Stomach smooth muscle (tissue), 2 donors: ENCODE results near the gene MEX3B.
A peak's percentile ranks its signal among the peaks of the same experiment; 100 is the strongest.

Source experiments
- H3K27ac ChIP-seq: one replicate; pipeline ENCODE4 v1.7.0; 2013; ENCODE audit warnings: mild to moderate bottlenecking, low read length, inconsistent platforms
- H3K27me3 ChIP-seq, 2 donors: one replicate each; pipeline ENCODE4 v1.7.0; 2013; ENCODE audit warnings: low read length in 2 of 2; ENCODE audit not compliant: insufficient read depth in 2 of 2, control insufficient read depth in 1 of 2
- H3K36me3 ChIP-seq, 2 donors: one replicate each; pipeline ENCODE4 v1.7.0; 2013; ENCODE audit warnings: low read length in 2 of 2; ENCODE audit not compliant: control insufficient read depth in 2 of 2, insufficient read depth in 2 of 2
- H3K4me1 ChIP-seq: one replicate; pipeline ENCODE4 v1.7.0; 2013; ENCODE audit warnings: low read length; ENCODE audit not compliant: control insufficient read depth, insufficient read depth
- H3K4me3 ChIP-seq, 2 donors: one replicate each; pipeline ENCODE4 v1.7.0; 2013; ENCODE audit warnings: low read length in 2 of 2
- H3K9ac ChIP-seq, 2 donors: one replicate each; pipeline ENCODE4 v1.7.0; 2013; ENCODE audit warnings: low read length in 2 of 2, mild to moderate bottlenecking in 1 of 2
- H3K9me3 ChIP-seq, 2 donors: one replicate each; pipeline ENCODE4 v1.7.0; 2013; ENCODE audit warnings: low read length in 2 of 2; ENCODE audit not compliant: control insufficient read depth in 2 of 2
- donor health status: healthy.
- donor health status: Pancreatic carcinoma.

The MEX3B gene

DNA sequence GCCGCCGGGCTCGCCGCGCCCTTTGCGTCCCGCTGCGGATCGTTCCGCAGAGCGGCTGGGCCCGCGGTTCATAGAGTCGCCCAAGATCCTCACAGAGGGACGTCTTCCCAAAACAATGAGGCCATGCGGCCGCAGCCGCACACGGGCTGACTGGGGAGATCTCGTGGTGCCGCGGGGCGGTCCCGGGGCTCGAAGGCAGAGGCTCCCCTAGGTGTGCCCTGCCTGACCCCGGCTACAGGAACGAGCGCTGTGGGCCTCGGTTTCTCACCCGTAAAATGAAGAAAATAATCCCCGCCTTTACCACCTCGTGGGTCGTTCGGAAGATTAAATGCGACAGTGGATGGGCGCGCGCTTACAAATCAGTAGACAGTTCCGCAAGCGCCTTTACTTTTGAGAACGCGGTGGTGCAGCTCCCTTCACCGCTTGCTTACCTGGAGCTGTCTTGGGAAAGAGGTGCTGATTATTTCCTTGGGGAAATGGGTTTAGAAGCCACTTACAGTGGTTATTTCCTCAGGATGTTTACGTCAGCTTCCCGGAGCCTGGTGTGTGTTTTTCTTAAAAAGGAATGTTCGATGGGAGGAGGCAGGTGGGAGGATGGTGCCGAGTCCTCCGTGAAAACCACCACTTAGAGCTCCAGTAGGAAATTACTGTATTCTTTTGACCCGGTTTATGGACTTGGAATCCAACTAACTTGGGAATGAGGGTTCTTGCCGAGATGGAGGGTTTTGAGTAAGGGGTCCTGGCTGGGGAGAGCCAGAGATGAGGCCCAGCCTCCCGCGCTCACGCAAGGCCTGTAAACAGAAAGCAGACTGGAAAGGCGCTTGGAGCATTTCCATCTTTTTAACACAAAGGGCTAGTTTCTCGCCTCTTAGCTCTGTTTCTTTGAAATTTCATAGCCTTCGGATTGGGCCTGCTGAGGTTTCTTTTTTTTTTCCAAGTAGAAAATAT lies 1.9 kb upstream of the MEX3B start:
- Histone ChIP-seq H3K4me1 (peaks cover 24% of the 10 kb centered on the region), H3K4me3 (peak overlapping the region; percentile 49 to 86), H3K27me3 (peaks cover 0 to 2% of the 10 kb centered on the region in 2 donors), H3K36me3 (peaks cover 2 to 6% of the 10 kb centered on the region in 2 donors), H3K9me3 (no peaks in the 10 kb centered on the region), H3K27ac (no peak overlapping the region), H3K9ac (peak overlapping the region; percentile 42 to 52)

DNA sequence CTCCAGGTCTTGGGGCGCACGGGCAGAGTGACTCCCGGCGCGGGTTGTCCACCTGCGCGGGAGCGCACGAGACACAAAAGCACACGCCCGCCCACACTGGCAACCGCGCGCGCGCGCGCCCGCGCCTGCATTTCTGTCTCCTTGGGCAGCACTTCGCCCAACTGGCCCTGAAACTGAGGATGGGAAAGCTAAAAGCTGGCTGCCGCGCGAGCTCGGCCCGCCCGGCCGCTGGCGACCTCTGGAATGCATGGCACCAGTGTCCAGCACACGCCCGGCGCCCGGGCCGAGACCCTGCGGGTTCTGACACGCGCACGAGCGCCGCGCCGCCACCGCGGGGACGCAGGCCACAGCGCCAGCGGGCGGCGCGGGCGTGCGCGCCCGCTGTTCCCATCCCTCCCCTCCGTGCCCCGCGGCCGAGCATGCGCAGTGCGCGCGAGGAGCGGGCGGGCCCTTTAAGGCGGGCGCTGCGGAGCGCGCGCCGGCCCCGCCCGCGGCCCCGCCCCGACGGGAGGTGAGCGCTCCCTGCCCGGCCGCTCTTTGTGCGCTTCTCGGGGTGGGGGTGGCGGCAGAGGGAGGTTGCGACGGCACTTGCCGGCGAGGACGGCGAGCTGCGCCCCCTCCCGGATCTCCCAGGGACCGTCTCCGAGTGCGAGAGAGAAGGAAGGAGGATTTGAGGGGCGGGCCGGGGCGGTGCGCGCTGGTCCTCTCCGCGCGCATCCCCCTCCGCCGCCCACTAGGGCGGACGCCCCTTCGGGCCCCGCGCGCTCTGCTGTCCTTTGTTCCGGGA lies 1.0 kb upstream of the MEX3B start:
- Histone ChIP-seq H3K4me3 (peak overlapping the region; percentile 86 to 93), H3K4me1 (peaks cover 24% of the 10 kb centered on the region), H3K9me3 (no peaks in the 10 kb centered on the region)

DNA sequence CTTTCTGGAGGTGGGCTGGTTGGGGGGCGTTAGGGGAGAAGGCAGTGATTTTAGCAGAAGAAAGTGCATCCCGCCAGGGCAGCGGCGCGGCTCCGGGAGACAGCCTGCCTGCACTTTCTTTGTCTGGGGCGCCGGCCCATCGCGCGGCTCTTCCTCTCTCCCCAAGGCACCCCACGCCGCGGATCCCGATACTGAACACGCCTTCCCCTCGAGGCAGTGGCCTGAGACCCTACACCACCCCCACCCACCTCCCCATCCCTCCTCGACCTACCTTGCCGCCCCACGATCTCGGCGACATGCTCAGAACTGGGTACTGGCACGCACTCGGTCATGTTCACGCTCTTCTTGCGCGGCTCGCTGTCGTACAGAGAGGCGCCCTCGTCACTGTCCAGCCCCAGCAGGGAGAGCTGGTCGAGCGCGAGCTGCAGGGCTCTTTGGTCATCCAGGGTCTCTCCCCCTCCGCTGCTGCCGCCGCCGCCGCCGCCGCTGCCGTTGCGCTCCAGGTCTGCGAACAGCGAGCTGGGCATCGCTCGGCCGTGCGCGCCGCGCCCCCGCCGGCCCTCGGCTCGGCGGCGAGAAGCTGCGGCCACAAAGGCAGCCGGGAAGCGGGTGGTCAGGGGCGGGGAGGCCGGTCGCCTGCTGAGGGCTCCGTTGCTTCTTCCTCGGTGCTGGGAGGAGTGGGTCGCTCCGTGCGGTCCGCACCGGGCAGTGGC lies 483 bp downstream of the MEX3B start:
- peak overlapping the region; percentile 64 to 86 for H3K4me3 ChIP-seq
- H3K36me3 ChIP-seq: peaks cover 2 to 6% of the 10 kb centered on the region in 2 donors
- peaks cover 29% of the 10 kb centered on the region for H3K4me1 ChIP-seq
- H3K9ac ChIP-seq: peak overlapping the region; percentile 62 to 73
- H3K27ac ChIP-seq: peak overlapping the region; percentile 80
- no peaks in the 10 kb centered on the region for H3K27me3 ChIP-seq
- no peaks in the 10 kb centered on the region for H3K9me3 ChIP-seq

More for the DNA sequence above, 1.0 kb upstream of the MEX3B start:
- Histone ChIP-seq H3K27ac (peak overlapping the region; percentile 92), H3K27me3 (peaks cover 0 to 2% of the 10 kb centered on the region in 2 donors), H3K9ac (peak overlapping the region; percentile 84 to 89), H3K36me3 (peaks cover 2 to 6% of the 10 kb centered on the region in 2 donors)

DNA sequence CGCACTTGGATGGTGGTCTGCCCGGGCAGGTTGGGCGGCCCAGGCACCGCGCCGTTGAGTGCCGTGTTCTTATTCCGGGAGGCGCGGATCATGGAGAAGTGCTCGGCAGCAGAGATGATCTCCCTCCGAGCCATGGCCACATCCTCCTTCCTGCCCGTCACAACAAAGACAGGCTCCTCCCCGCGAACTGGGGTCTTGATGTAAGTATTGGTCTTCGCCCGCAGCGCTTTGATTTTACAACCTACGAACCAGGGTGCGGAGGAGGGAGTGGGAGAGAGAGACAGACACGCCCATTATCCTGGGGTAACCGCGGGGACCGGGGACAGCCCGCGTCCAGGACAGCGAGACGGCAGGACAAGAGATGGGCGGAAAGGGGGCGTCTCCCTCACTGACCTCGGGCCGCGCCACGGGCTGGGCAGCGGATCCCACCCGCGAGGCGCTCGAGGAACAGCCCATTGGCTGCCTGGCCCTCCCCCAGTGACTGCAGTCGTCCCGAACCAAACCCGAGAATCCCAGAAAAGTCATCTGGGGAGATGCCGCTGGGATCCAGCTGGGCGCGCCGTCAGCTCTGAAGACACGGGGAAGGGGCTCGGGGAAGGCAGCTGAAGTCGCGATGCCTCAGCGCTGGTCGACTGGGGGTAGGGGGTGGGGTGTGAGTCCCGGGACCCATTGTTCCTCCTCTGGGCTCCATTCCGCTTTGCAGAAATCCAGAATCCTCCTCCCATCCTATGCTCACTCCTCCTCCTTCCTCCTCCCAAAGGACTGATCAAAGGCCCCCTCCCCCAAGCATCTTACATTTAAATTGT lies 1.2 kb downstream of the MEX3B start:
- Histone ChIP-seq H3K9ac (peak overlapping the region; percentile 62 to 73), H3K9me3 (no peaks in the 10 kb centered on the region), H3K27ac (peak overlapping the region; percentile 80), H3K27me3 (no peaks in the 10 kb centered on the region), H3K36me3 (peaks cover 2 to 6% of the 10 kb centered on the region in 2 donors), H3K4me3 (peak overlapping the region; percentile 64 to 86), H3K4me1 (peaks cover 33% of the 10 kb centered on the region)

DNA sequence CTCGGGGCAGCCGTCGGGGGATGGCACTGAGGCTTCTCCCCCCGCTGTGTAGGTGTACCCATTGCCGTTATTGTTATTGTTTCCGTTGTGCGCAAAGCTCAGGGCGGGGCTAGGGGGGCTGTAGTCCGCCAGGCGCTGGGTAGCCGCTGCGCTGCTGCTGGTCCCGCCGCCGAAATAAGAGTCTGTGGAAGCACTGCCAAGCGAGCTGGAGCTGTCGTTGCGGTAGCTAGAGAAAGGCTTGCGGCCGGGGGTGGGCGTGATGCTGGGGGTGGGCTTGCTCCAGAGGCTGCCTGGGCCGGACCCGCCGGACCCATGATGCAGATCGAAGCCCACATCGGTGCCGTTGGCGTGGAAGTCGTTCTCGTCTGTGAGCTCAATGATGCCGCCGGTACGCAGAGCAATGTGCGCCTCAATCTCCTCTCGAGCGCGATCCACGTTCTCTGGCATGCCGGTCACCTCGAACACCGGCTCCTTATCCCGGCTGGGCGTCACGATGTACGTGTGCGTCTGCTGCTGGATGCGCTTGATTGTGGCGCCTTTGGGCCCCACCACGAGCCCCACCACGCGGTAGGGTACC lies 1.9 kb downstream of the MEX3B start:
- Histone ChIP-seq H3K4me3 (peak overlapping the region; percentile 64 to 86), H3K4me1 (peaks cover 33% of the 10 kb centered on the region), H3K9me3 (no peaks in the 10 kb centered on the region), H3K36me3 (peaks cover 2 to 6% of the 10 kb centered on the region in 2 donors), H3K27me3 (no peaks in the 10 kb centered on the region), H3K27ac (peak overlapping the region; percentile 80), H3K9ac (peak overlapping the region in 1 of 2 donors; percentile 73)

DNA sequence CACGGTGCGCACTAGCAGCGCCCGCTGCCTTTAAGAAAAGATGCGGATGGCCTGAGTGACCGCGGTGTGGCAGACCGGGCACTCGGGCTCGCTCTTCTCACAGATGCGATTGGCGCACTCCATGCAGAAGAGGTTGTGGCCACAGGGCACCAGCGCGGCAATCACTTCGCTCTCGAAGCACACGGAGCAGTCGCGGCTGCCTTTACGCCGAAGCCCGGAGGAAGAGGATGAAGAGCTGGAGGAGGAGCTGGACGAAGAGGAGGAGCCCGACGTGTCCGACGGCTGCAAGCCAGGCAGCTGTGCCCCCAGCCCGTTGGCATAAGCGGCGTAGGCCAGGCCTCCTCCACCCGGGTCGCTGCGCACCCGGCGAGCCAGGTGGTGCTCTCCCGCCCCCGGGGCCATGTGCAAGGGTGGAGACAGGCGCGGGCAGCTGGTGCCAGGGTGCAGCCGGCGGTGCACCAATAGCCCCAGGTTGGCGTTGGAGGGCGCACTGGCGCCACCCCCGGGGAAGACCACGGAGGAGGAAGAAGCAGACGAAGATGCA lies 2.6 kb downstream of the MEX3B start:
- Histone ChIP-seq H3K9me3 (no peaks in the 10 kb centered on the region), H3K27ac (no peak overlapping the region), H3K4me3 (peak overlapping the region; percentile 64 to 86), H3K36me3 (peaks cover 2 to 6% of the 10 kb centered on the region in 2 donors), H3K9ac (no peak overlapping the region), H3K27me3 (no peaks in the 10 kb centered on the region), H3K4me1 (peaks cover 33% of the 10 kb centered on the region)

DNA sequence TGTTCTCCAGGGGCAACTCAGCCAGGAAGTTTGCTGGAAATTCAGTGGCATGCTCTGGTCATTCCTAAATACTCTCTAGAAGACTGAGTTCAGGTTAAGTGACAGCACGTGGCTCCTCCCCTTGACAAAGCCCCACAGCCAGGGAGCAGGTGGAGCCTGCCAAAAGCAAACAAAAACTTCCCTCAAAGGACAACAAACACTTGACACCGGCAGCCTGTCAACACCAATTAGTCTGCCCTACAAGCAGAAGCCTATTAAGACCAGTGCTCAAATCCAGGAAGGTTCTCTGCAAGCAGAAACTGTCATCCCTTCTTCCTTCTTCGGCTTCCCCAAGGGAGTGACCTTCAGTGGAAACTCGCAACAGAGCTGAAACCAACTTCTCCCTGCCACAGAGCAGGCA lies 5.0 kb downstream of the MEX3B start:
- H3K27ac ChIP-seq: peak overlapping the region; percentile 6
- no peaks in the 10 kb centered on the region for H3K9me3 ChIP-seq
- peaks cover 2 to 6% of the 10 kb centered on the region in 2 donors for H3K36me3 ChIP-seq
- H3K4me1 ChIP-seq: peaks cover 27% of the 10 kb centered on the region
- H3K27me3 ChIP-seq: no peaks in the 10 kb centered on the region
- no peak overlapping the region for H3K9ac ChIP-seq
- no peak overlapping the region for H3K4me3 ChIP-seq

DNA sequence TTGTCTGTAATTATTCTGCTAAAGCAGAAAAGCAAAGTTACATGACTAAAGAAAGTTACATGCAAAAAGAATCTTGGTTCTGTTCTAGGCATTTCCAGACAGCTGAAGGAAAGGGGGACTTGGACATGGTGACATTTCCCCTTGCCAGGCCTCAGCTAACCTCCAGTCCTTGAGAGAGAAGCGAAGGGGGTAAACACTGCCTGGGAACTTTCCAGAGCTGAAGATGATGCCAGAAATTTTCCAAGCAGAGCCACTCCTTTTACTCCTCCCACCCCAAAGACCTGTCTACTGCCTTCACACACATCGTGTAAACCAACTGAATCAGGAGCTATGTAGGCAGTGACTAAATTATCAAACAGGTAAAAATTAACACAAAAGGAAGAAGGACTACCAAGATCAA lies 5.4 kb downstream of the MEX3B start:
- H3K36me3 ChIP-seq: peaks cover 2 to 6% of the 10 kb centered on the region in 2 donors
- H3K9me3 ChIP-seq: no peaks in the 10 kb centered on the region
- H3K4me1 ChIP-seq: peaks cover 27% of the 10 kb centered on the region
- no peak overlapping the region for H3K4me3 ChIP-seq
- peak overlapping the region; percentile 6 for H3K27ac ChIP-seq
- no peak overlapping the region for H3K9ac ChIP-seq
- no peaks in the 10 kb centered on the region for H3K27me3 ChIP-seq

DNA sequence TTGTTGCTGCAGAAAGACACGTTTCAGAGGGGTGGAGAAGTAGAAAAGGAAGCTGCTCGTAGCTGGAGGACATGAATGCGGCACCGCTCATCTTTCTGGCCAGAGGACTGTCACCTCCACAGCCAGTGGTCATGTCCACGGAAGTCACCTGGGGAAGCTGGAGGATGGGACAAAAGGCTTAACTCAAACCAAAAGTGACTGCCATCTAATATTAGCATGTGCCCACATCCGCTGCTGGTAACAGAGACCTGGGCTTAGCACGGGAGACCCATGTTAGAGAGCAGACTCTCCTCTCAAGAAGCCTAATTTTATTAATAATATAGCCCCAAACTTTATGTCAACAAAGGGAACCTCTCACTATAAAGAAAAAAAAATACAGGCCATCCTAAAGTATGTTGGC lies 5.9 kb downstream of the MEX3B start:
- no peak overlapping the region for H3K27ac ChIP-seq
- no peaks in the 10 kb centered on the region for H3K9me3 ChIP-seq
- H3K36me3 ChIP-seq: peaks cover 2 to 6% of the 10 kb centered on the region in 2 donors
- H3K4me3 ChIP-seq: no peak overlapping the region
- H3K4me1 ChIP-seq: peaks cover 26% of the 10 kb centered on the region
- no peak overlapping the region for H3K9ac ChIP-seq
- no peaks in the 10 kb centered on the region for H3K27me3 ChIP-seq
